Measurements from ENCODE around the gene GP1BB.

GRCh38 chr22:19694696-19695095, 28.6 kb upstream of the GP1BB start:
- no peak for TF ChIP-seq EZH2 (IDR thresholded peaks at IDR 0.05; ENCODE audit: borderline replicate concordance, low read depth, low read length, severe bottlenecking)
- no peak for TF ChIP-seq CTCF (IDR thresholded peaks at IDR 0.05; ENCODE audit: borderline replicate concordance, extremely low read depth, low read length, poor library complexity, severe bottlenecking)

All from DND-41 (cell line).